ENCODE results near the gene SLC2A13.
A peak's percentile ranks its signal among the peaks of the same experiment; 100 is the strongest.

The SLC2A13 gene

GRCh38 chr12:40011775-40012129 lies 94.1 kb downstream of the SLC2A13 start:
- H2BK120ac ChIP-seq (ENCODE audit: low read depth, low read length): no peak overlapping the region
- peak overlapping the region; percentile 60 to 73 for H3K4ac ChIP-seq (ENCODE audit: low read depth in 1 of 2, low read length in 2 of 2)
- peak overlapping the region; percentile 50 for H3K9ac ChIP-seq (ENCODE audit: low read length)
- H3K27me3 ChIP-seq (ENCODE audit: control insufficient read depth in 1 of 2, insufficient read depth in 1 of 2, low read length in 2 of 2): no peaks in the 10 kb centered on the region
- no peak for DNase-seq
- H2AFZ ChIP-seq (ENCODE audit: low read depth, low read length): no peak overlapping the region
- peak overlapping the region in 1 of 2 experiments; percentile 61 for H3K18ac ChIP-seq (ENCODE audit: low read depth in 1 of 2, low read length in 2 of 2)
- H3K4me2 ChIP-seq (ENCODE audit: low read length, poor library complexity, severe bottlenecking): no peak overlapping the region
- no peaks in the 10 kb centered on the region for H3K36me3 ChIP-seq (ENCODE audit: control insufficient read depth in 1 of 2, insufficient read depth in 2 of 2, low read depth in 1 of 2, low read length in 2 of 2)
- H4K91ac ChIP-seq (ENCODE audit: low read length): no peak overlapping the region
- peak overlapping the region in 1 of 2 experiments; percentile 98 for H2BK12ac ChIP-seq (ENCODE audit: low read length in 2 of 2)
- peaks cover 2% of the 10 kb centered on the region for H3K79me1 ChIP-seq (replicated peaks; ENCODE audit: low read length, poor library complexity, severe bottlenecking)
- H3K23ac ChIP-seq (ENCODE audit: low read length in 2 of 2): no peak overlapping the region
- no peak overlapping the region for H3K14ac ChIP-seq (ENCODE audit: low read length in 2 of 2)
- WGBS: 65% methylated on average over 3 of the region's 3 CpGs
- no peak overlapping the region for H4K8ac ChIP-seq (ENCODE audit: low read length)
- no peaks in the 10 kb centered on the region for H3K4me1 ChIP-seq (ENCODE audit: control insufficient read depth, insufficient read depth, low read depth, low read length)
- H2AK5ac ChIP-seq (ENCODE audit: low read length, severe bottlenecking): no peak overlapping the region
- H3K9me3 ChIP-seq (ENCODE audit: control insufficient read depth, low read length): no peaks in the 10 kb centered on the region
- H2BK15ac ChIP-seq (ENCODE audit: low read depth, poor library complexity, severe bottlenecking): no peak overlapping the region
- H3K27ac ChIP-seq (ENCODE audit: low read length, poor library complexity, severe bottlenecking): no peak overlapping the region
- peak overlapping the region in 1 of 2 experiments; percentile 65 for H3K4me3 ChIP-seq (ENCODE audit: insufficient read depth in 1 of 2, low read depth in 1 of 2, low read length in 2 of 2)
- H2BK5ac ChIP-seq (ENCODE audit: low read depth, low read length, poor library complexity, severe bottlenecking): no peak overlapping the region

- no peak overlapping the region for H2BK120ac ChIP-seq (ENCODE audit: low read depth, low read length)
- no peak overlapping the region for H3K27ac ChIP-seq (ENCODE audit: low read length, poor library complexity, severe bottlenecking)
- H3K27me3 ChIP-seq (ENCODE audit: control insufficient read depth in 1 of 2, insufficient read depth in 1 of 2, low read length in 2 of 2): no peaks in the 10 kb centered on the region
- H3K36me3 ChIP-seq (ENCODE audit: control insufficient read depth in 1 of 2, insufficient read depth in 2 of 2, low read depth in 1 of 2, low read length in 2 of 2): no peaks in the 10 kb centered on the region
- no peak overlapping the region for H2AK5ac ChIP-seq (ENCODE audit: low read length, severe bottlenecking)
- 73% methylated on average over 8 of the region's 11 CpGs for WGBS
- H3K9ac ChIP-seq (ENCODE audit: low read length): peak overlapping the region; percentile 50
- H3K4ac ChIP-seq (ENCODE audit: low read depth in 1 of 2, low read length in 2 of 2): peak overlapping the region in 1 of 2 experiments; percentile 60
- peak overlapping the region; percentile 52 for H4K8ac ChIP-seq (ENCODE audit: low read length)
- no peak overlapping the region for H3K4me2 ChIP-seq (ENCODE audit: low read length, poor library complexity, severe bottlenecking)
- peak overlapping the region; percentile 54 to 61 for H3K18ac ChIP-seq (ENCODE audit: low read depth in 1 of 2, low read length in 2 of 2)
- H3K4me3 ChIP-seq (ENCODE audit: insufficient read depth in 1 of 2, low read depth in 1 of 2, low read length in 2 of 2): peak overlapping the region in 1 of 2 experiments; percentile 65
- H4K91ac ChIP-seq (ENCODE audit: low read length): no peak overlapping the region
- no peak overlapping the region for H2AFZ ChIP-seq (ENCODE audit: low read depth, low read length)
- peaks cover 2% of the 10 kb centered on the region for H3K79me1 ChIP-seq (replicated peaks; ENCODE audit: low read length, poor library complexity, severe bottlenecking)
- no peaks in the 10 kb centered on the region for H3K9me3 ChIP-seq (ENCODE audit: control insufficient read depth, low read length)
- H3K4me1 ChIP-seq (ENCODE audit: control insufficient read depth, insufficient read depth, low read depth, low read length): no peaks in the 10 kb centered on the region
- no peak overlapping the region for H2BK5ac ChIP-seq (ENCODE audit: low read depth, low read length, poor library complexity, severe bottlenecking)
- peak overlapping the region in 1 of 2 experiments; percentile 94 for H2BK12ac ChIP-seq (ENCODE audit: low read length in 2 of 2)
- no peak overlapping the region for H3K14ac ChIP-seq (ENCODE audit: low read length in 2 of 2)
- no peak overlapping the region for H2BK15ac ChIP-seq (ENCODE audit: low read depth, poor library complexity, severe bottlenecking)
- peak; percentile 85 for DNase-seq
- H3K23ac ChIP-seq (ENCODE audit: low read length in 2 of 2): no peak overlapping the region
Measured at GRCh38 chr12:40010899-40011774, 94.7 kb downstream of the SLC2A13 start.

DNA sequence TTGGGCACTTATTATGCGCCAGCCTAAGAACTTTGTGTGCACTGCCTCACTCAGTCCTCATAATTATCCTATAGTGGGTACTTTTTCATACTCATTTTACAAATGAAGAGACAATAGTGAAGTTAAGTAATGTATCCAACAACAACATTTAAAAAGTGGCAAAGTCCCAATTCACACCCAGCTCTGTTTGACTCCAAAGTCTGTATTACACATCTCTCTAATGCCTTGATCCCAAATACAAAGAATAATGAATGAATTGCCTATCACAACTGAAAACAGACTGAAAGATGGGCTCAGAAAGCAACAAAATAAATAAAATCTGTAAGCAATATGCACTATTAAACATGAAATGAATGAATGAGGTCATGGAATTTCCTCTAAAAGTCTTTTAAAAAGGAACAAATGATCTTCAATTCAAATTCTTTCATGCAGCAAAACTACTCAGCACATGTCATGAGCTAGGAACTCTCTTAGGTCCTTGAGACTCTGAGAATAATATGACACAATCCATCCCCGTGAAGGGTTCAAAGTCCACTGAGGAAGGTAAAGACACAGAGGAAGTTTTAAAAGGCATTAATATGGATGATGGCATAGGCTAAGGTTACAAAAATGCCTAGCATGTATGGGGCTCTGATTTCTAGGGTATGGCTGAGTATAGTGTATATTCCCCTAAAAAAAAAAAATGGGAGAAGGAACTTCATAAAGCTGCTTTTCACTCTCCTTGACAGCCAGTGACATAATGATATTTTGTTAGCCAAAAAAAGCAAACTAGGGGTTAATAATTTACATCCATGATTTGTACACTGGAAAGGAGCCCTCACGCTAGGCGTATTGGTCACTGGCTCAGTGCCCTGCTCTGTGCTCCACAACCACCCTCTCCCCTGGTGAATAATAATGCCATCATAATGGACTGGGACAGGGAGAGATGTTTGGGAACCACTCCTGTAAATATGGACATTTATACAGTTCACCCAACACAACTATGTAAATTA lies 103.4 kb downstream of the SLC2A13 start:
- Histone ChIP-seq H3K27ac (ENCODE audit: low read length, poor library complexity, severe bottlenecking) (peak overlapping the region; percentile 15), H3K9ac (ENCODE audit: low read length) (no peak overlapping the region), H3K79me1 (replicated peaks; ENCODE audit: low read length, poor library complexity, severe bottlenecking) (peaks cover 5% of the 10 kb centered on the region), H4K91ac (ENCODE audit: low read length) (no peak overlapping the region), H2BK12ac (ENCODE audit: low read length in 2 of 2) (no peak overlapping the region), H3K14ac (ENCODE audit: low read length in 2 of 2) (no peak overlapping the region), H3K27me3 (ENCODE audit: control insufficient read depth in 1 of 2, insufficient read depth in 1 of 2, low read length in 2 of 2) (no peaks in the 10 kb centered on the region), H3K4ac (ENCODE audit: low read depth in 1 of 2, low read length in 2 of 2) (no peak overlapping the region), H2BK120ac (ENCODE audit: low read depth, low read length) (no peak overlapping the region), H2BK5ac (ENCODE audit: low read depth, low read length, poor library complexity, severe bottlenecking) (no peak overlapping the region), H3K9me3 (ENCODE audit: control insufficient read depth, low read length) (peaks cover 8% of the 10 kb centered on the region), H3K4me1 (ENCODE audit: control insufficient read depth, insufficient read depth, low read depth, low read length) (no peaks in the 10 kb centered on the region), H4K8ac (ENCODE audit: low read length) (no peak overlapping the region), H3K18ac (ENCODE audit: low read depth in 1 of 2, low read length in 2 of 2) (no peak overlapping the region), H3K4me3 (ENCODE audit: insufficient read depth in 1 of 2, low read depth in 1 of 2, low read length in 2 of 2) (no peak overlapping the region), H3K36me3 (ENCODE audit: control insufficient read depth in 1 of 2, insufficient read depth in 2 of 2, low read depth in 1 of 2, low read length in 2 of 2) (no peaks in the 10 kb centered on the region), H3K4me2 (ENCODE audit: low read length, poor library complexity, severe bottlenecking) (no peak overlapping the region), H3K23ac (ENCODE audit: low read length in 2 of 2) (no peak overlapping the region), H2AK5ac (ENCODE audit: low read length, severe bottlenecking) (no peak overlapping the region), H2BK15ac (ENCODE audit: low read depth, poor library complexity, severe bottlenecking) (no peak overlapping the region), H2AFZ (ENCODE audit: low read depth, low read length) (no peak overlapping the region)
- DNase-seq: no peak
- 100% methylated on average over 1 of the region's 4 CpGs for WGBS

GRCh38 chr12:40001406-40001805 lies 104.5 kb downstream of the SLC2A13 start:
- Histone ChIP-seq H3K4me1 (ENCODE audit: control insufficient read depth, insufficient read depth, low read depth, low read length) (no peaks in the 10 kb centered on the region), H2AK5ac (ENCODE audit: low read length, severe bottlenecking) (no peak overlapping the region), H3K4me2 (ENCODE audit: low read length, poor library complexity, severe bottlenecking) (no peak overlapping the region), H3K14ac (ENCODE audit: low read length in 2 of 2) (no peak overlapping the region), H3K4me3 (ENCODE audit: insufficient read depth in 1 of 2, low read depth in 1 of 2, low read length in 2 of 2) (no peak overlapping the region), H3K4ac (ENCODE audit: low read depth in 1 of 2, low read length in 2 of 2) (no peak overlapping the region), H3K27me3 (ENCODE audit: control insufficient read depth in 1 of 2, insufficient read depth in 1 of 2, low read length in 2 of 2) (no peaks in the 10 kb centered on the region), H4K8ac (ENCODE audit: low read length) (no peak overlapping the region), H3K27ac (ENCODE audit: low read length, poor library complexity, severe bottlenecking) (no peak overlapping the region), H2BK5ac (ENCODE audit: low read depth, low read length, poor library complexity, severe bottlenecking) (no peak overlapping the region), H2BK12ac (ENCODE audit: low read length in 2 of 2) (no peak overlapping the region), H3K23ac (ENCODE audit: low read length in 2 of 2) (no peak overlapping the region), H2BK15ac (ENCODE audit: low read depth, poor library complexity, severe bottlenecking) (no peak overlapping the region), H3K9ac (ENCODE audit: low read length) (no peak overlapping the region), H2BK120ac (ENCODE audit: low read depth, low read length) (no peak overlapping the region), H3K18ac (ENCODE audit: low read depth in 1 of 2, low read length in 2 of 2) (no peak overlapping the region), H3K36me3 (ENCODE audit: control insufficient read depth in 1 of 2, insufficient read depth in 2 of 2, low read depth in 1 of 2, low read length in 2 of 2) (no peaks in the 10 kb centered on the region), H3K79me1 (replicated peaks; ENCODE audit: low read length, poor library complexity, severe bottlenecking) (peaks cover 6% of the 10 kb centered on the region), H2AFZ (ENCODE audit: low read depth, low read length) (no peak overlapping the region), H4K91ac (ENCODE audit: low read length) (no peak overlapping the region), H3K9me3 (ENCODE audit: control insufficient read depth, low read length) (peaks cover 8% of the 10 kb centered on the region)
- DNase-seq: no peak

Data from mesenchymal stem cell (in vitro differentiated cells and primary cell).